Glutamatergic neuron (in vitro differentiated cells): ENCODE measurements around the gene CYB561D1. TPM values are rescaled to one million over a fixed set of nuclear protein-coding genes. Genes with fewer than 3 reads are reported as not detected.
"Not testable (repeated sequence)": the region's sequence is repeated elsewhere in the genome, so short reads cannot be mapped to it uniquely, and the experiment has no call there.

Experiments used
- DNase-seq: peaks from one replicate; pipeline ENCODE4 v3.0.0; 2022
- H3K27ac Mint-ChIP-seq: one replicate; pipeline ENCODE4 v1.8.0; 2020; ENCODE audit warnings: mild to moderate bottlenecking, mixed read lengths, inconsistent platforms; ENCODE audit not compliant: unreplicated experiment
- H3K27me3 Mint-ChIP-seq: one replicate; pipeline ENCODE4 v1.8.0; 2020; ENCODE audit warnings: mild to moderate bottlenecking, moderate library complexity, mixed read lengths, inconsistent platforms; ENCODE audit not compliant: unreplicated experiment
- H3K36me3 Mint-ChIP-seq: one replicate; pipeline ENCODE4 v1.8.0; 2020; ENCODE audit warnings: mild to moderate bottlenecking, mixed read lengths, inconsistent platforms; ENCODE audit not compliant: unreplicated experiment
- H3K4me1 Mint-ChIP-seq: one replicate; pipeline ENCODE4 v1.8.0; 2020; ENCODE audit warnings: mild to moderate bottlenecking, low read depth, mixed read lengths, inconsistent platforms; ENCODE audit not compliant: unreplicated experiment
- H3K4me3 Mint-ChIP-seq: one replicate; pipeline ENCODE4 v1.8.0; 2020; ENCODE audit warnings: mild to moderate bottlenecking, mixed read lengths, inconsistent platforms; ENCODE audit not compliant: unreplicated experiment
- H3K9me3 Mint-ChIP-seq: one replicate; pipeline ENCODE4 v1.8.0; 2020; ENCODE audit warnings: mild to moderate bottlenecking, moderate library complexity, mixed read lengths, inconsistent platforms; ENCODE audit not compliant: unreplicated experiment
- total RNA-seq: library from RNA; stranded (reverse); fragmentation: NEBNext Ultra II Directional; extraction: Animal tissue kit (Norgen Biotek cat#: 25700); gene quantifications from one replicate; pipeline ENCODE4 v1.2.1, GENCODE V29; 2021; ENCODE audit not compliant: unreplicated experiment
- TF ChIP-seq, protein P1 (sequence below): fragments of 200-600 bp; sonication (generic); IDR thresholded peaks from one replicate; pipeline ENCODE4 v1.5.0; 2021; ENCODE audit not compliant: partially characterized antibody, unreplicated experiment

CYB561D1 gene
- total RNA-seq, 1 donor from 2014 or later = 23.9 TPM

DNA sequence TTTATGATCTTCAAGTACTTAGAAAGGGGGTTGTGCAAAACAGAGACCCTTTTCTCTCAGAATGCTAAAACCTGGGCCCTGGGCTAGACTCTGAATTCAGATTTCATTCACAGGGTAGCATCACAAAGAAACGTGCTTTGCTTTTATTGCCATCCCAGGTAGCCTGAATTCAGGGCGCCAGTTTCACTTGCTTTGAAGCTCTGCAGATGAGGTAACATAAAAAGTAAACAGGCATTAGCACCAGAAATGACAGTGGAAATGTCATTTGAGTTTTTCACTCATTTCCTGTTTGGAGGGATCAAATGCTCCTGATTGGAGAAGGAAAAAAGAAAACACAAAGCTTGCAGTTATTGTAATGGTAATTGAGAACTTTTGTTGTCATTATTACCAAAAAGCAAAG is 25.0 kb upstream of the CYB561D1 start:
- Mint-ChIP-seq H3K4me3 (no peak overlapping the region), H3K9me3 (peaks cover 2% of the 10 kb centered on the region), H3K36me3 (no peaks in the 10 kb centered on the region), H3K27ac (no peak overlapping the region), H3K27me3 (peaks cover 12% of the 10 kb centered on the region), H3K4me1 (no peaks in the 10 kb centered on the region)
- DNase-seq = no peak
- TF ChIP-seq, protein P1, sequence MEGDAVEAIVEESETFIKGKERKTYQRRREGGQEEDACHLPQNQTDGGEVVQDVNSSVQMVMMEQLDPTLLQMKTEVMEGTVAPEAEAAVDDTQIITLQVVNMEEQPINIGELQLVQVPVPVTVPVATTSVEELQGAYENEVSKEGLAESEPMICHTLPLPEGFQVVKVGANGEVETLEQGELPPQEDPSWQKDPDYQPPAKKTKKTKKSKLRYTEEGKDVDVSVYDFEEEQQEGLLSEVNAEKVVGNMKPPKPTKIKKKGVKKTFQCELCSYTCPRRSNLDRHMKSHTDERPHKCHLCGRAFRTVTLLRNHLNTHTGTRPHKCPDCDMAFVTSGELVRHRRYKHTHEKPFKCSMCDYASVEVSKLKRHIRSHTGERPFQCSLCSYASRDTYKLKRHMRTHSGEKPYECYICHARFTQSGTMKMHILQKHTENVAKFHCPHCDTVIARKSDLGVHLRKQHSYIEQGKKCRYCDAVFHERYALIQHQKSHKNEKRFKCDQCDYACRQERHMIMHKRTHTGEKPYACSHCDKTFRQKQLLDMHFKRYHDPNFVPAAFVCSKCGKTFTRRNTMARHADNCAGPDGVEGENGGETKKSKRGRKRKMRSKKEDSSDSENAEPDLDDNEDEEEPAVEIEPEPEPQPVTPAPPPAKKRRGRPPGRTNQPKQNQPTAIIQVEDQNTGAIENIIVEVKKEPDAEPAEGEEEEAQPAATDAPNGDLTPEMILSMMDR = no peak

DNA sequence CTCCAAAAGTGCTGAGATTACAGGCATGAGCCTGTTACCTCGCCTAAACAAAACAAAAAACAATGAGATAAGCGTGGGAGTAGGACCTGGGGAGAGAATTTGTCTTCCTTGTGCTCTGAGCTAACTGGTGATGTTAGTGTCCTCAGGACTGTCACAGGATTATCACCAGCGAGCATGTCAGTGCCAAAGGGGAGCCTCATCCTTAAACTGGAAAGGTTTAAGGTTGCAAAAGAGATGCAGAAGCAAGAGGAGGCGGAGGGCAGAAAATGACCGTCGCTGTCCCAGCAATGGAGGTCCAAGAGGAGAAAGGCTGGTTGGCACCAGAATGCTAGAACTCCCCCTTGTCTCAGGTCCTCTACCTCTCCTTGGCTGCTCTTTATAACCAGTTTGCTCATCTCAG is 23.6 kb upstream of the CYB561D1 start:
- Mint-ChIP-seq H3K27ac (no peak overlapping the region), H3K36me3 (peaks cover 4% of the 10 kb centered on the region), H3K9me3 (peaks cover 3% of the 10 kb centered on the region), H3K4me3 (no peak overlapping the region), H3K27me3 (peaks cover 11% of the 10 kb centered on the region), H3K4me1 (no peaks in the 10 kb centered on the region)
- TF ChIP-seq, protein P1 = no peak
- DNase-seq = no peak

DNA sequence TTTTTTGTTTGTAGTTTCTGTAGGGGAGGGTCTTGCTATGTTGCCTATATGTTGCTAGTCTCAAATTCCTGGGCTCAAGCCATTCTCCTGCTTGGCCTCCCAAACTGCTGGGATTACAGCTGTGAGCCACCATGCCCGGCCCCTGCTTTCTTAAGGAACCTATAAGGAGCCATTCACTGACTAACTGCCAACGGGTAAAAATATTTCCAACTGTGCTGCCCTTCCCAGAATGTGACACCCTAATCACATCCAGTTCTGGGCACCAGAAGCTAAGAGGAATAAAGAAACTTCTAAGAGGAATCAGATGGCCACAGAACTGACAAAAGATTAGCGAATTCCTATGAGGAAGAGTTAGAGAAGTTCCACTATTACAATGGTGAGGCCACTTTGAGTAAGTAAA is 21.1 kb upstream of the CYB561D1 start:
- H3K27me3 Mint-ChIP-seq = peaks cover 7% of the 10 kb centered on the region

DNA sequence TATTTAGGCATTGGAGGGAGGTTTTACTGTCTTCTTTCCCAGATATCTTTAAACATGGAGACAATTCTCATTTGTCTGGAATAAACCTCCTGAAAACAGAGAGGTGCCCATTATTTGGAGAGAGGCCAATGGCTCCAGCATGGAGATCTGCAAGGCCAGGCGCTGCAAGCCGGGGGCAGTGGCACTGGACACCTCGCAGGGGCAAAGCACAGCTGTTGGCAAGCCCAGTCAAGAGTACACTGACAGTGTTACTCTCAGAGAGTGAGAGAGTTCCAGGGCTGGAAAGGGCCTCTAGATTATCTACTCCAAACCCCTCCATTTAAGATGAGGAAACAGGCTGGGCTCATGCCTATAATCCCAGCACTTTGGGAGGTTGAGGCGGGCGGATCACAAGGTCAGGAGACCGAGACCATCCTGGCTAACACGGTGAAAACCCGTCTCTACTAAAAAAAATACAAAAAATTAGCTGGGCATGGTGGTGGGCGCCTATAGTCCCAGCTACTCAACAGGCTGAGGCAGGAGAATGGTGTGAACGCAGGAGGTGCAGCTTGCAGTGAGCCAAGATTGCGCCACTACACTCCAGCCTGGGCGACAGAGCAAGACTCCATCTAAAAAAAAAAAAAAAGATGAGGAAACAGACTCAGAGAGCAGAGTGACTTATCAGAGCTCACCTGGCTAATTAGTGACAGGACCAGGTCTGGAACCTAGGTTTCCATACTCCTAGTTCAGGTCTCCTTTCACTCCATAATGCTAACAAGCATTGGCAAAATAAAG is 20.4 kb upstream of the CYB561D1 start:
- not testable (repeated sequence) for H3K36me3 Mint-ChIP-seq, H3K9me3 Mint-ChIP-seq, H3K4me1 Mint-ChIP-seq, H3K4me3 Mint-ChIP-seq, DNase-seq, H3K27ac Mint-ChIP-seq, H3K27me3 Mint-ChIP-seq

More for the DNA sequence above, 21.1 kb upstream of the CYB561D1 start:
- peaks cover 4% of the 10 kb centered on the region for H3K36me3 Mint-ChIP-seq
- H3K9me3 Mint-ChIP-seq = peaks cover 1% of the 10 kb centered on the region
- no peak for DNase-seq
- no peaks in the 10 kb centered on the region for H3K4me1 Mint-ChIP-seq
- no peak overlapping the region for H3K4me3 Mint-ChIP-seq
- H3K27ac Mint-ChIP-seq = no peak overlapping the region
- TF ChIP-seq, protein P1 = no peak

DNA sequence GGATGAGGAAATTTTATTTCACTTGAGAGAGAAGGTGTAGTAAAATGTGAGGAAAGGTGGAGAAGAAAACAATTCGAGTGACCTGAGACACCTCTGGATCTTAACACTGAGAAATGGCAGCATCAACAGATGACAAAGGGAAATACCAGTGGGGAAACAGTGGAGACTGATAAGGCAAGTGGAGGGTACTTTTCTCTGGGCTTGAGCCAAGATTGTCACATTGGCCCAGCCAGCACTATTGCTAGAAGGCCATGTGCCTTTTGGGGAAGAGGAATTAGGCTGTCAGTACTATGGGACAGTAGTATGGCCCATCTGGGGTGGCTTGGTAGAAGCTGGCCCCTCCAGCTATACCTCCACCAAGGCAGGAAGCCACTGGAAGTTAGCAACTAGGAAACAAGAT is 19.2 kb upstream of the CYB561D1 start:
- Mint-ChIP-seq H3K36me3 (peaks cover 4% of the 10 kb centered on the region), H3K4me3 (no peak overlapping the region), H3K27me3 (peaks cover 10% of the 10 kb centered on the region), H3K27ac (no peak overlapping the region), H3K4me1 (peaks cover 3% of the 10 kb centered on the region), H3K9me3 (peaks cover 4% of the 10 kb centered on the region)
- TF ChIP-seq, protein P1 = no peak
- no peak for DNase-seq
